B cell (primary cell): ENCODE measurements around the gene PYGL. TPM values are rescaled to one million over a fixed set of nuclear protein-coding genes. Genes with fewer than 3 reads are reported as not detected.

Experiments
- ATAC-seq: fragments of 200-7000 bp; cut with Tn5 transposase; one replicate; pipeline ENCODE4 v1.10.0; 2021; ENCODE audit warnings: low read depth, mild to moderate bottlenecking, moderate number of reproducible peaks, moderate library complexity
- CTCF ChIA-PET: fragments of 350-600 bp; sonication (Branson Sonifier 250); formaldehyde crosslinking; loops from one replicate; lab custom pipeline; 2021; ENCODE audit warnings: antibody characterized with exemption, inconsistent platforms; lab: Charles Lee
- POLR2A ChIA-PET: fragments of 350-600 bp; sonication (Branson Sonifier 250); formaldehyde crosslinking; loops from one replicate; lab custom pipeline; 2021; ENCODE audit warnings: antibody characterized with exemption; lab: Charles Lee
- DNase-seq: peaks from one replicate; pipeline ENCODE4 v3.0.0; 2013
- H2AFZ ChIP-seq: 2 replicates; pipeline ENCODE4 v1.6.1; 2012; ENCODE audit warnings: mild to moderate bottlenecking, low read depth, low read length; ENCODE audit not compliant: insufficient read depth, poor library complexity, severe bottlenecking
- H3K27ac ChIP-seq, 2 donors: 1 replicate in 1 of 2; 2 replicates in 1 of 2; pipeline ENCODE4 v1.5.1; 2012 to 2013; ENCODE audit warnings: low read length in 2 of 2, mild to moderate bottlenecking in 2 of 2, moderate library complexity in 1 of 2
- H3K27me3 ChIP-seq, 4 experiments: fragments of 200-600 bp in 1 of 4; sonication (generic) in 1 of 4; replicated peaks in 1 of 4; 1 replicate in 2 of 4; 2 replicates in 2 of 4; pipeline versions ENCODE4 v1.6.1 to v1.7.0; 2013 to 2016; ENCODE audit warnings: low read length in 3 of 4, mild to moderate bottlenecking in 2 of 4, mixed read lengths in 1 of 4, moderate library complexity in 1 of 4; ENCODE audit not compliant: insufficient read depth in 4 of 4, control insufficient read depth in 3 of 4; ENCODE audit errors: control extremely low read depth in 1 of 4
- H3K36me3 ChIP-seq, 2 experiments: replicated peaks in 1 of 2; 1 replicate in 1 of 2; 2 replicates in 1 of 2; pipeline versions ENCODE4 v1.6.1 to v1.7.1; 2013; ENCODE audit warnings: low read length in 1 of 2; ENCODE audit not compliant: insufficient read depth in 2 of 2, control insufficient read depth in 1 of 2; ENCODE audit errors: control extremely low read depth in 1 of 2, extremely low read depth in 1 of 2
- H3K4me1 ChIP-seq, 2 donors: fragments of 200-600 bp in 1 of 2; sonication (generic) in 1 of 2; 1 replicate in 1 of 2; 2 replicates in 1 of 2; pipeline versions ENCODE4 v1.5.1 to v1.6.1; 2013 to 2017; ENCODE audit warnings: low read length in 2 of 2; ENCODE audit not compliant: control insufficient read depth in 2 of 2, insufficient read depth in 2 of 2
- H3K4me2 ChIP-seq: replicated peaks from 2 replicates; pipeline ENCODE3; 2012; ENCODE audit warnings: mild to moderate bottlenecking, low read depth, low read length; ENCODE audit not compliant: poor library complexity, severe bottlenecking
- H3K4me3 ChIP-seq, 5 experiments: fragments of 200-600 bp in 1 of 5; sonication (generic) in 1 of 5; 1 replicate in 3 of 5; 2 replicates in 2 of 5; pipeline versions ENCODE4 v1.5.1 to v1.7.0; 2011 to 2016; ENCODE audit warnings: low read length in 4 of 5, mild to moderate bottlenecking in 4 of 5, low read depth in 2 of 5, control low read depth in 1 of 5, moderate library complexity in 1 of 5; ENCODE audit not compliant: insufficient read depth in 1 of 5; ENCODE audit errors: control extremely low read depth in 1 of 5, extremely low read depth in 1 of 5
- H3K79me2 ChIP-seq: fragments of 200-600 bp; sonication (generic); one replicate; pipeline ENCODE4 v1.6.0; 2016; ENCODE audit warnings: low read length; ENCODE audit not compliant: control insufficient read depth, insufficient read depth
- H3K9ac ChIP-seq: fragments of 200-600 bp; sonication (generic); 2 replicates; pipeline ENCODE4 v1.6.1; 2017; ENCODE audit warnings: mild to moderate bottlenecking, low read length, moderate library complexity
- H3K9me3 ChIP-seq, 3 donors: one replicate each; pipeline versions ENCODE4 v1.6.1 to v1.7.1; 2013; ENCODE audit warnings: low read length in 2 of 3; ENCODE audit not compliant: control insufficient read depth in 2 of 3, insufficient read depth in 1 of 3; ENCODE audit errors: control extremely low read depth in 1 of 3
- H4K20me1 ChIP-seq: 2 replicates; pipeline ENCODE4 v1.6.0; 2012; ENCODE audit warnings: mild to moderate bottlenecking, low read length; ENCODE audit not compliant: insufficient read depth, control insufficient read depth, poor library complexity, severe bottlenecking
- H3K27ac Mint-ChIP-seq: one replicate; pipeline ENCODE4 v1.8.0; 2021; ENCODE audit warnings: mixed read lengths
- H3K27me3 Mint-ChIP-seq: one replicate; pipeline ENCODE4 v1.8.0; 2021; ENCODE audit warnings: mixed read lengths
- H3K4me1 Mint-ChIP-seq: one replicate; pipeline ENCODE4 v1.8.0; 2021; ENCODE audit warnings: mixed read lengths
- H3K4me3 Mint-ChIP-seq: one replicate; pipeline ENCODE4 v1.8.0; 2021; ENCODE audit warnings: mixed read lengths
- H3K9me3 Mint-ChIP-seq: one replicate; pipeline ENCODE4 v1.8.0; 2022; ENCODE audit warnings: mixed read lengths; ENCODE audit not compliant: insufficient read depth
- CTCF ChIP-seq: fragments of 200-600 bp; IDR thresholded peaks from one replicate; pipeline ENCODE4 v1.8.0; 2022; ENCODE audit warnings: antibody characterized with exemption, mild to moderate bottlenecking
- EZH2 ChIP-seq: IDR thresholded peaks from 2 replicates; pipeline ENCODE4 v1.6.1; 2012; ENCODE audit warnings: borderline replicate concordance, low read depth, mild to moderate bottlenecking, moderate library complexity, low read length; ENCODE audit not compliant: insufficient read depth, poor library complexity, severe bottlenecking
- WGBS: methylation state at CpG from one replicate; pipeline ENCODE4 v1.1.5; 2013; ENCODE audit warnings: missing lambda C conversion rate; ENCODE audit not compliant: insufficient coverage; 5-methylcytosine and 5-hydroxymethylcytosine counted together
- intact Hi-C: fragments of 100-400 bp; cut with micrococcal nuclease; formaldehyde crosslinking; loops from one replicate; pipeline ENCODE4 v1.10.0; 2022
- polyA plus RNA-seq: library from polyadenylated mRNA; depleted of rRNA; stranded (reverse); fragments of >200 nt; gene quantifications from 2 replicates; pipeline ENCODE4 v1.2.3, GENCODE V29; 2012
- total RNA-seq, 2 donors: library from RNA; stranded (reverse); fragments of 120-200 nt in 1 of 2; gene quantifications; 1 replicate in 1 of 2; 2 replicates in 1 of 2; pipeline versions ENCODE4 v1.2.3 to v1.2.4, GENCODE V29; 2013 to 2022

The PYGL gene
- total and polyA plus RNA-seq, 2 donors (not counting 1 experiment from before 2014, with no cell fraction given), result 0.60 to 0.64 TPM

DNA sequence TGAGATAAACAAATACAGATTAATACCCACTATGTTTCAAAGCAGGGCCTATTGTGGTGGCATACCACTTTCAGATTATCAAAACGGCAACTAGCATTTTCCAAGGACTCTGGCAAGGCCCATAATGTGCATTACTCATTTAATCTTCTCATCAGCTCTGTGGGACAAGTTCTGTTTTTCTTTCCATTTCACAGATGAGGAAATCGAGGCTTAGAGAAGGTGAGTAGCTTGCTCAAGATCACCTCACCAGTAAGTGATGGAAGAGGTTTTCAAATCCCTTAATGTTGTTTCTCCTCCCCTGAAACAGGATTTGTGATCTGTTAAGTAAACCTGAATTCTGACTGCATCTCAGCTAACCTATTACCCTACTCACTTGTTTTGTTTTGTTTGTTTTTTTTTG lies 3.9 kb upstream of the PYGL start:
- TF ChIP-seq CTCF, result no peak
- TF ChIP-seq EZH2, result no peak
- Mint-ChIP-seq H3K27me3 (peaks cover 12% of the 10 kb centered on the region), H3K4me3 (no peak overlapping the region), H3K9me3 (no peaks in the 10 kb centered on the region), H3K27ac (no peak overlapping the region), H3K4me1 (peaks cover 14% of the 10 kb centered on the region)
- Histone ChIP-seq H3K27me3 (peaks cover 0 to 19% (median 10%) of the 10 kb centered on the region in 4 experiments), H3K36me3 (no peaks in the 10 kb centered on the region), H3K4me3 (no peak overlapping the region), H3K9me3 (peaks cover 0 to 10% (median 0%) of the 10 kb centered on the region in 3 donors), H2AFZ (no peak overlapping the region), H3K27ac (no peak overlapping the region), H3K4me1 (peaks cover 15 to 18% of the 10 kb centered on the region in 2 donors), H3K9ac (no peak overlapping the region), H3K4me2 (no peak overlapping the region), H4K20me1 (no peaks in the 10 kb centered on the region), H3K79me2 (no peaks in the 10 kb centered on the region)
- intact Hi-C loops, result no loop called here
- DNase-seq, result no peak
- CTCF ChIA-PET, result no interaction called here
- WGBS, result 70% methylated on average over 1 of the region's 2 CpGs
- ATAC-seq, result no peak
- POLR2A ChIA-PET, result no interaction called here

- H3K4me1 Mint-ChIP-seq, result peaks cover 17% of the 10 kb centered on the region
- H3K36me3 ChIP-seq, result no peaks in the 10 kb centered on the region
- H3K79me2 ChIP-seq, result no peaks in the 10 kb centered on the region
- peaks cover 18 to 20% of the 10 kb centered on the region in 2 donors for H3K4me1 ChIP-seq
- TF ChIP-seq CTCF, result no peak
- TF ChIP-seq EZH2, result no peak
- no peak overlapping the region for H2AFZ ChIP-seq
- ChIA-PET POLR2A (no interaction called here), CTCF (no interaction called here)
- no peak overlapping the region for H3K4me2 ChIP-seq
- H3K9me3 ChIP-seq, result peaks cover 0 to 12% (median 0%) of the 10 kb centered on the region in 3 donors
- no peak overlapping the region for H3K27ac ChIP-seq
- DNase-seq, result no peak
- intact Hi-C loops, result no loop called here
- H3K9ac ChIP-seq, result no peak overlapping the region
- WGBS, result 92% methylated on average over 1 of the region's 4 CpGs
- H3K9me3 Mint-ChIP-seq, result no peaks in the 10 kb centered on the region
- no peak overlapping the region for H3K27ac Mint-ChIP-seq
- H3K4me3 ChIP-seq, result no peak overlapping the region
- H3K27me3 Mint-ChIP-seq, result peaks cover 20% of the 10 kb centered on the region
- H4K20me1 ChIP-seq, result no peaks in the 10 kb centered on the region
- no peak overlapping the region for H3K4me3 Mint-ChIP-seq
- peaks cover 0 to 26% (median 14%) of the 10 kb centered on the region in 4 experiments for H3K27me3 ChIP-seq
- no peak for ATAC-seq
These were observed 3.2 kb upstream of the PYGL start for GRCh38 chr14:50947446-50947845.
